Keratinocyte (primary cell): ENCODE measurements around the gene SLC7A5. TPM values are rescaled to one million over a fixed set of nuclear protein-coding genes. Genes with fewer than 3 reads are reported as not detected.
A peak's percentile ranks its signal among the peaks of the same experiment; 100 is the strongest.

ENCODE experiments used
- DNase-seq: peaks from one replicate; pipeline ENCODE4 v3.0.0-alpha.2; 2011; ENCODE audit warnings: low read depth, missing footprints, low spot score
- FAIRE-seq: peaks from 2 replicates; lab custom pipeline; 2011; peaks lifted over from hg19 to GRCh38; lab: Jason Lieb, UNC
- H2AFZ ChIP-seq: 2 replicates; pipeline ENCODE4 v1.6.0; 2012; ENCODE audit warnings: low read length, control low read depth, inconsistent platforms; ENCODE audit not compliant: control insufficient read depth
- H3K27ac ChIP-seq: 2 replicates; pipeline ENCODE4 v1.5.1; 2011; ENCODE audit warnings: low read length; ENCODE audit not compliant: control insufficient read depth, insufficient read depth
- H3K27me3 ChIP-seq: 3 replicates; pipeline ENCODE4 v1.6.0; 2011; ENCODE audit warnings: low read length; ENCODE audit not compliant: control insufficient read depth, insufficient read depth; ENCODE audit errors: extremely low read depth
- H3K36me3 ChIP-seq, 2 experiments: 2 replicates in 1 of 2; 3 replicates in 1 of 2; pipeline ENCODE4 v1.5.1; 2011; ENCODE audit warnings: low read length in 2 of 2, mild to moderate bottlenecking in 1 of 2; ENCODE audit not compliant: control insufficient read depth in 2 of 2, insufficient read depth in 2 of 2; ENCODE audit errors: extremely low read depth in 1 of 2
- H3K4me1 ChIP-seq: 3 replicates; pipeline ENCODE4 v1.5.1; 2011; ENCODE audit warnings: low read length; ENCODE audit not compliant: control insufficient read depth, insufficient read depth; ENCODE audit errors: extremely low read depth
- H3K4me2 ChIP-seq: 3 replicates; pipeline ENCODE4 v1.6.0; 2011; ENCODE audit warnings: low read depth, low read length; ENCODE audit not compliant: control insufficient read depth, insufficient read depth; ENCODE audit errors: extremely low read depth
- H3K4me3 ChIP-seq, 3 experiments: fragments of 200-600 bp in 1 of 3; sonication (generic) in 1 of 3; 2 replicates in 2 of 3; 3 replicates in 1 of 3; pipeline ENCODE4 v1.5.1; 2011 to 2016; ENCODE audit warnings: low read length in 3 of 3, mild to moderate bottlenecking in 3 of 3, control low read depth in 2 of 3, inconsistent platforms in 1 of 3, low read depth in 1 of 3, mixed read lengths in 1 of 3, mixed run types in 1 of 3, moderate library complexity in 1 of 3; ENCODE audit not compliant: control insufficient read depth in 2 of 3, insufficient read depth in 2 of 3; ENCODE audit errors: extremely low read depth in 1 of 3
- H3K79me2 ChIP-seq: 2 replicates; pipeline ENCODE4 v1.6.0; 2012; ENCODE audit warnings: low read length; ENCODE audit not compliant: control insufficient read depth, insufficient read depth
- H3K9ac ChIP-seq: 3 replicates; pipeline ENCODE4 v1.6.0; 2011; ENCODE audit warnings: low read length; ENCODE audit not compliant: control insufficient read depth, insufficient read depth; ENCODE audit errors: extremely low read depth
- H3K9me1 ChIP-seq: 3 replicates; pipeline ENCODE4 v1.6.0; 2011; ENCODE audit warnings: low read length; ENCODE audit not compliant: control insufficient read depth, insufficient read depth; ENCODE audit errors: extremely low read depth
- H3K9me3 ChIP-seq: 2 replicates; pipeline ENCODE4 v1.5.1; 2012; ENCODE audit warnings: low read depth, low read length; ENCODE audit not compliant: control insufficient read depth
- H4K20me1 ChIP-seq: 3 replicates; pipeline ENCODE4 v1.6.0; 2011; ENCODE audit warnings: low read length; ENCODE audit not compliant: control insufficient read depth, insufficient read depth; ENCODE audit errors: extremely low read depth
- CTCF ChIP-seq, 3 experiments: IDR thresholded peaks in 1 of 3; conservative IDR thresholded peaks in 1 of 3; optimal IDR thresholded peaks in 1 of 3; 2 replicates in 2 of 3; 3 replicates in 1 of 3; pipeline versions ENCODE3 to v1.5.1; 2011; ENCODE audit warnings: low read length in 3 of 3, mild to moderate bottlenecking in 3 of 3, moderate library complexity in 2 of 3, control low read depth in 1 of 3, inconsistent platforms in 1 of 3; ENCODE audit not compliant: insufficient read depth in 2 of 3; ENCODE audit errors: extremely low read depth in 1 of 3
- EZH2 ChIP-seq: IDR thresholded peaks from one replicate; pipeline ENCODE4 v1.6.1; 2012; ENCODE audit warnings: inconsistent platforms, mild to moderate bottlenecking, low read length, moderate library complexity
- dilution Hi-C: fragments of 300-500 bp; cut with MboI; formaldehyde crosslinking; loops from one replicate; pipeline ENCODE4 v1.7.0; 2020; ENCODE audit warnings: low sequenced_read_pairs; ENCODE audit not compliant: extremely low pct_ligation_motif_present
- polyA plus RNA-seq, 5 experiments: library from polyadenylated mRNA; depleted of rRNA in 3 of 5; stranded (reverse) in 3 of 5; stranded (forward) in 1 of 5; unstranded in 1 of 5; fragments of >200 nt; gene quantifications; 1 replicate in 1 of 5; 2 replicates in 3 of 5; 3 replicates in 1 of 5; pipeline versions ENCODE4 v1.2.1 to v1.2.3, GENCODE V29; 2011 to 2012; ENCODE audit warnings: missing spikeins in 2 of 5, low read depth in 1 of 5, low replicate concordance in 1 of 5

The SLC7A5 gene
- polyA plus RNA-seq, 1 donor (not counting 4 experiments of a cell fraction or from before 2014, with no cell fraction given): 114 TPM

GRCh38 chr16:87855852-87856715, 13.2 kb downstream of the SLC7A5 start:
- Histone ChIP-seq H3K27ac (no peak overlapping the region), H2AFZ (no peak overlapping the region), H4K20me1 (peaks cover 54% of the 10 kb centered on the region), H3K79me2 (peaks cover 95% of the 10 kb centered on the region), H3K27me3 (no peaks in the 10 kb centered on the region), H3K9me3 (no peaks in the 10 kb centered on the region), H3K4me1 (peaks cover 76% of the 10 kb centered on the region), H3K9ac (peak overlapping the region; percentile 83), H3K4me2 (peak overlapping the region; percentile 29), H3K9me1 (no peaks in the 10 kb centered on the region), H3K36me3 (peaks cover 13 to 46% of the 10 kb centered on the region in 2 experiments), H3K4me3 (peak overlapping the region in 1 of 3 experiments; percentile 13)
- dilution Hi-C loops: no loop called here
- TF ChIP-seq CTCF (optimal IDR thresholded peaks at IDR 0.05 in 1 of 3, IDR thresholded peaks at IDR 0.05 in 1 of 3, conservative IDR thresholded peaks at IDR 0.05 in 1 of 3; ENCODE audit: extremely low read depth in 1 of 3, insufficient read depth in 2 of 3, low read length in 3 of 3) (no peak), EZH2 (no peak)
- FAIRE-seq: no peak
- DNase-seq: no peak

- no peak for DNase-seq
- H3K79me2 ChIP-seq: peaks cover 96% of the 10 kb centered on the region
- H3K4me3 ChIP-seq: peak overlapping the region in 1 of 3 experiments; percentile 19
- dilution Hi-C loops: no loop called here
- peak overlapping the region; percentile 83 for H3K9ac ChIP-seq
- H3K4me2 ChIP-seq: peak overlapping the region; percentile 74
- H3K36me3 ChIP-seq: peaks cover 17 to 56% of the 10 kb centered on the region in 2 experiments
- no peaks in the 10 kb centered on the region for H3K9me3 ChIP-seq
- H2AFZ ChIP-seq: no peak overlapping the region
- H3K27ac ChIP-seq: peak overlapping the region; percentile 96
- peaks cover 2% of the 10 kb centered on the region for H3K9me1 ChIP-seq
- FAIRE-seq: no peak
- H3K4me1 ChIP-seq: peaks cover 72% of the 10 kb centered on the region
- peaks cover 56% of the 10 kb centered on the region for H4K20me1 ChIP-seq
- no peak for TF ChIP-seq CTCF (optimal IDR thresholded peaks at IDR 0.05 in 1 of 3, IDR thresholded peaks at IDR 0.05 in 1 of 3, conservative IDR thresholded peaks at IDR 0.05 in 1 of 3; ENCODE audit: extremely low read depth in 1 of 3, insufficient read depth in 2 of 3, low read length in 3 of 3)
- TF ChIP-seq EZH2: no peak
- no peaks in the 10 kb centered on the region for H3K27me3 ChIP-seq
These were observed 14.2 kb downstream of the SLC7A5 start for GRCh38 chr16:87854907-87855683.
